B cell (primary cell): ENCODE measurements around the gene UQCR10. TPM values are rescaled to one million over a fixed set of nuclear protein-coding genes. Genes with fewer than 3 reads are reported as not detected.

Experiments used
- ATAC-seq: fragments of 200-7000 bp; cut with Tn5 transposase; one replicate; pipeline ENCODE4 v1.10.0; 2021; ENCODE audit warnings: low read depth, mild to moderate bottlenecking, moderate number of reproducible peaks, moderate library complexity
- CTCF ChIA-PET: fragments of 350-600 bp; sonication (Branson Sonifier 250); formaldehyde crosslinking; loops from one replicate; lab custom pipeline; 2021; ENCODE audit warnings: antibody characterized with exemption, inconsistent platforms; lab: Charles Lee
- POLR2A ChIA-PET: fragments of 350-600 bp; sonication (Branson Sonifier 250); formaldehyde crosslinking; loops from one replicate; lab custom pipeline; 2021; ENCODE audit warnings: antibody characterized with exemption; lab: Charles Lee
- DNase-seq: peaks from one replicate; pipeline ENCODE4 v3.0.0; 2013
- H2AFZ ChIP-seq: 2 replicates; pipeline ENCODE4 v1.6.1; 2012; ENCODE audit warnings: mild to moderate bottlenecking, low read depth, low read length; ENCODE audit not compliant: insufficient read depth, poor library complexity, severe bottlenecking
- H3K27ac ChIP-seq, 2 donors: 1 replicate in 1 of 2; 2 replicates in 1 of 2; pipeline ENCODE4 v1.5.1; 2012 to 2013; ENCODE audit warnings: low read length in 2 of 2, mild to moderate bottlenecking in 2 of 2, moderate library complexity in 1 of 2
- H3K27me3 ChIP-seq, 4 experiments: fragments of 200-600 bp in 1 of 4; sonication (generic) in 1 of 4; replicated peaks in 1 of 4; 1 replicate in 2 of 4; 2 replicates in 2 of 4; pipeline versions ENCODE4 v1.6.1 to v1.7.0; 2013 to 2016; ENCODE audit warnings: low read length in 3 of 4, mild to moderate bottlenecking in 2 of 4, mixed read lengths in 1 of 4, moderate library complexity in 1 of 4; ENCODE audit not compliant: insufficient read depth in 4 of 4, control insufficient read depth in 3 of 4; ENCODE audit errors: control extremely low read depth in 1 of 4
- H3K36me3 ChIP-seq, 2 experiments: replicated peaks in 1 of 2; 1 replicate in 1 of 2; 2 replicates in 1 of 2; pipeline versions ENCODE4 v1.6.1 to v1.7.1; 2013; ENCODE audit warnings: low read length in 1 of 2; ENCODE audit not compliant: insufficient read depth in 2 of 2, control insufficient read depth in 1 of 2; ENCODE audit errors: control extremely low read depth in 1 of 2, extremely low read depth in 1 of 2
- H3K4me1 ChIP-seq, 2 donors: fragments of 200-600 bp in 1 of 2; sonication (generic) in 1 of 2; 1 replicate in 1 of 2; 2 replicates in 1 of 2; pipeline versions ENCODE4 v1.5.1 to v1.6.1; 2013 to 2017; ENCODE audit warnings: low read length in 2 of 2; ENCODE audit not compliant: control insufficient read depth in 2 of 2, insufficient read depth in 2 of 2
- H3K4me2 ChIP-seq: replicated peaks from 2 replicates; pipeline ENCODE3; 2012; ENCODE audit warnings: mild to moderate bottlenecking, low read depth, low read length; ENCODE audit not compliant: poor library complexity, severe bottlenecking
- H3K4me3 ChIP-seq, 5 experiments: fragments of 200-600 bp in 1 of 5; sonication (generic) in 1 of 5; 1 replicate in 3 of 5; 2 replicates in 2 of 5; pipeline versions ENCODE4 v1.5.1 to v1.7.0; 2011 to 2016; ENCODE audit warnings: low read length in 4 of 5, mild to moderate bottlenecking in 4 of 5, low read depth in 2 of 5, control low read depth in 1 of 5, moderate library complexity in 1 of 5; ENCODE audit not compliant: insufficient read depth in 1 of 5; ENCODE audit errors: control extremely low read depth in 1 of 5, extremely low read depth in 1 of 5
- H3K79me2 ChIP-seq: fragments of 200-600 bp; sonication (generic); one replicate; pipeline ENCODE4 v1.6.0; 2016; ENCODE audit warnings: low read length; ENCODE audit not compliant: control insufficient read depth, insufficient read depth
- H3K9ac ChIP-seq: fragments of 200-600 bp; sonication (generic); 2 replicates; pipeline ENCODE4 v1.6.1; 2017; ENCODE audit warnings: mild to moderate bottlenecking, low read length, moderate library complexity
- H3K9me3 ChIP-seq, 3 donors: one replicate each; pipeline versions ENCODE4 v1.6.1 to v1.7.1; 2013; ENCODE audit warnings: low read length in 2 of 3; ENCODE audit not compliant: control insufficient read depth in 2 of 3, insufficient read depth in 1 of 3; ENCODE audit errors: control extremely low read depth in 1 of 3
- H4K20me1 ChIP-seq: 2 replicates; pipeline ENCODE4 v1.6.0; 2012; ENCODE audit warnings: mild to moderate bottlenecking, low read length; ENCODE audit not compliant: insufficient read depth, control insufficient read depth, poor library complexity, severe bottlenecking
- H3K27ac Mint-ChIP-seq: one replicate; pipeline ENCODE4 v1.8.0; 2021; ENCODE audit warnings: mixed read lengths
- H3K27me3 Mint-ChIP-seq: one replicate; pipeline ENCODE4 v1.8.0; 2021; ENCODE audit warnings: mixed read lengths
- H3K4me1 Mint-ChIP-seq: one replicate; pipeline ENCODE4 v1.8.0; 2021; ENCODE audit warnings: mixed read lengths
- H3K4me3 Mint-ChIP-seq: one replicate; pipeline ENCODE4 v1.8.0; 2021; ENCODE audit warnings: mixed read lengths
- H3K9me3 Mint-ChIP-seq: one replicate; pipeline ENCODE4 v1.8.0; 2022; ENCODE audit warnings: mixed read lengths; ENCODE audit not compliant: insufficient read depth
- CTCF ChIP-seq: fragments of 200-600 bp; IDR thresholded peaks from one replicate; pipeline ENCODE4 v1.8.0; 2022; ENCODE audit warnings: antibody characterized with exemption, mild to moderate bottlenecking
- EZH2 ChIP-seq: IDR thresholded peaks from 2 replicates; pipeline ENCODE4 v1.6.1; 2012; ENCODE audit warnings: borderline replicate concordance, low read depth, mild to moderate bottlenecking, moderate library complexity, low read length; ENCODE audit not compliant: insufficient read depth, poor library complexity, severe bottlenecking
- WGBS: methylation state at CpG from one replicate; pipeline ENCODE4 v1.1.5; 2013; ENCODE audit warnings: missing lambda C conversion rate; ENCODE audit not compliant: insufficient coverage; 5-methylcytosine and 5-hydroxymethylcytosine counted together
- intact Hi-C: fragments of 100-400 bp; cut with micrococcal nuclease; formaldehyde crosslinking; loops from one replicate; pipeline ENCODE4 v1.10.0; 2022
- polyA plus RNA-seq: library from polyadenylated mRNA; depleted of rRNA; stranded (reverse); fragments of >200 nt; gene quantifications from 2 replicates; pipeline ENCODE4 v1.2.3, GENCODE V29; 2012
- total RNA-seq, 2 donors: library from RNA; stranded (reverse); fragments of 120-200 nt in 1 of 2; gene quantifications; 1 replicate in 1 of 2; 2 replicates in 1 of 2; pipeline versions ENCODE4 v1.2.3 to v1.2.4, GENCODE V29; 2013 to 2022

The UQCR10 gene
- total and polyA plus RNA-seq, 2 donors (not counting 1 experiment from before 2014, with no cell fraction given): 41.0 to 67.6 TPM

- H3K27ac ChIP-seq: no peak overlapping the region
- no peaks in the 10 kb centered on the region for H3K27me3 ChIP-seq
- no peak overlapping the region for H3K4me3 ChIP-seq
- H3K79me2 ChIP-seq: peaks cover 24% of the 10 kb centered on the region
- H3K9me3 ChIP-seq: no peaks in the 10 kb centered on the region
- ChIA-PET POLR2A (interaction anchor here (0.7 kb wide), 1 partner anchor 12 kb away, joined by 9 read pairs; no protein-coding TSS in a partner anchor), CTCF (interaction anchor here (1.0 kb wide), 1 partner anchor 9 kb away, joined by 3 read pairs; no protein-coding TSS in a partner anchor)
- intact Hi-C loops: no loop called here
- ATAC-seq (no peak), DNase-seq (no peak)
- Mint-ChIP-seq H3K27me3 (no peaks in the 10 kb centered on the region), H3K27ac (no peak overlapping the region), H3K4me3 (no peak overlapping the region), H3K4me1 (peaks cover 6% of the 10 kb centered on the region), H3K9me3 (no peaks in the 10 kb centered on the region)
- peaks cover 4% of the 10 kb centered on the region for H4K20me1 ChIP-seq
- WGBS: 96% methylated on average over 7 of the region's 7 CpGs
- peaks cover 0 to 1% of the 10 kb centered on the region in 2 experiments for H3K36me3 ChIP-seq
- H3K4me1 ChIP-seq: no peaks in the 10 kb centered on the region
- no peak overlapping the region for H2AFZ ChIP-seq
- no peak for TF ChIP-seq CTCF
- no peak for TF ChIP-seq EZH2
- H3K4me2 ChIP-seq: no peak overlapping the region
- H3K9ac ChIP-seq: no peak overlapping the region
Measured at GRCh38 chr22:29756341-29756740, 10.8 kb upstream of the UQCR10 start.

DNA sequence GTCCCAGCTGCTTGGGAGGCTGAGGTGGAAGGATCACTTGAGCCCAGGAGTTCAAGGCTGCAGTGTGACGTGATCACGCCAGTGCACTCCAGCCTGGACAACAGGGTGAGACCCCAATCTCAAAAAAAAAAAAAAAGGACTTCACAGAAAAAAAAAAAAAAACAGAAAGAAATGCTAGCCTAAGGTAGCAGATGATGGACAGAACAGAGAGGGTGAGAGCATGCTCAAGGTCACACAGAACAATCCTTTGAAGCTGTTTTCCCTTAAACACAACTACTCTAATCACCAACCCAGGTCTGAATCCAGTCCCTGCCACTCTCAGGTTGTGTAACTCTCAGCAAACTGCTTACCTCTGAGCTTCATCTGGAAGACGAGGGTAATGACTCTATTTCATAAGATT, 10.1 kb upstream of the UQCR10 start:
- WGBS: 100% methylated on average over 1 of the region's 3 CpGs
- H3K4me1 Mint-ChIP-seq: peaks cover 6% of the 10 kb centered on the region
- peaks cover 24% of the 10 kb centered on the region for H3K79me2 ChIP-seq
- no peaks in the 10 kb centered on the region for H3K9me3 ChIP-seq
- ChIA-PET POLR2A (interaction anchor here (0.7 kb wide), 4 partner anchors 12 to 490 kb away, joined by 3 to 13 read pairs (median 10); no protein-coding TSS in a partner anchor), CTCF (no interaction called here)
- H4K20me1 ChIP-seq: peaks cover 4% of the 10 kb centered on the region
- no peak overlapping the region for H3K9ac ChIP-seq
- TF ChIP-seq CTCF (no peak), EZH2 (no peak)
- intact Hi-C loops: no loop called here
- H3K4me3 Mint-ChIP-seq: no peak overlapping the region
- no peaks in the 10 kb centered on the region for H3K27me3 ChIP-seq
- H3K27ac ChIP-seq: no peak overlapping the region
- no peak for DNase-seq
- H3K27me3 Mint-ChIP-seq: no peaks in the 10 kb centered on the region
- no peaks in the 10 kb centered on the region for H3K9me3 Mint-ChIP-seq
- no peak overlapping the region for H3K4me3 ChIP-seq
- no peak overlapping the region for H3K4me2 ChIP-seq
- H3K4me1 ChIP-seq: no peaks in the 10 kb centered on the region
- peaks cover 0 to 1% of the 10 kb centered on the region in 2 experiments for H3K36me3 ChIP-seq
- no peak for ATAC-seq
- H3K27ac Mint-ChIP-seq: no peak overlapping the region
- no peak overlapping the region for H2AFZ ChIP-seq
